Natural killer cell treated with Interleukin-12 subunit alpha and Interleukin-12 subunit beta and Interleukin-15 and Interleukin-18, amount 100 ng/mL, for 72 hours (primary cell): ENCODE measurements around the gene TLE3. TPM values are rescaled to one million over a fixed set of nuclear protein-coding genes. Genes with fewer than 3 reads are reported as not detected.

Experiments used
- ATAC-seq, 2 donors: fragments of 150-1000 bp; cut with Tn5 transposase in 1 of 2; sonication (Bioruptor Pico), chemical (Tn5 transposase) in 1 of 2; 2 replicates each; pipeline ENCODE4 v1.10.0; 2021
- DNase-seq: peaks from one replicate; pipeline ENCODE4 v3.0.0; 2022; ENCODE audit warnings: low spot score
- H3K27ac Mint-ChIP-seq, 2 donors: 1 replicate in 1 of 2; 2 replicates in 1 of 2; pipeline ENCODE4 v1.8.0; 2022; ENCODE audit warnings: mixed read lengths in 2 of 2, mild to moderate bottlenecking in 1 of 2, moderate library complexity in 1 of 2
- H3K27me3 Mint-ChIP-seq, 2 donors: 1 replicate in 1 of 2; 2 replicates in 1 of 2; pipeline ENCODE4 v1.8.0; 2022; ENCODE audit warnings: mixed read lengths in 2 of 2
- H3K36me3 Mint-ChIP-seq: one replicate; pipeline ENCODE4 v1.8.0; 2022; ENCODE audit warnings: mixed read lengths
- H3K4me1 Mint-ChIP-seq, 2 donors: 1 replicate in 1 of 2; 2 replicates in 1 of 2; pipeline ENCODE4 v1.8.0; 2022; ENCODE audit warnings: low read depth in 2 of 2, mixed read lengths in 2 of 2, mild to moderate bottlenecking in 1 of 2
- H3K4me3 Mint-ChIP-seq: one replicate; pipeline ENCODE4 v1.8.0; 2022; ENCODE audit warnings: mixed read lengths
- H3K9me3 Mint-ChIP-seq: 2 replicates; pipeline ENCODE4 v1.8.0; 2022; ENCODE audit warnings: mixed read lengths
- total RNA-seq, 2 donors: library from RNA; stranded (reverse); gene quantifications; one replicate each; pipeline ENCODE4 v1.2.3, GENCODE V29; 2022

TLE3 gene
- total RNA-seq, 2 donors from 2014 or later: 57.6 to 128 TPM

DNA sequence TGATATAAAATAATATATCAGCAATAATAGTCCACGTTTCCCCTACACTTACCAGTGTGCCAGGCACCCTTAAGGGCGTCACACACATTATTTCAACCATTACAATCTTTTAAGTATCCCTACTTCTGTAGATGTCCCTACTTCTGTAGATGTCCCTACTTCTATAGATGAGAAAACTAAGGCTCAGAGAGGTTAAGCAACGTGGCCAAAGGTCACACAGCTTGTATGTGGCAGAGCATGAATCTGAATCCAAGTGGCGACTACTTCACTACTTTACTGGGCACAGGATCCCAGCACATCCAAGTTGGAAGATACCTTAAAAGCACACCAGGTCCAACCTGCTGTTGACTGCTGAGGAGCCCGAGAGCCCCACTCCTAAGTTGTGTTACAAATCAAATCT lies 77.5 kb downstream of the TLE3 start:
- peaks cover 17 to 23% of the 10 kb centered on the region in 2 donors for H3K4me1 Mint-ChIP-seq
- DNase-seq: no peak
- no peak for ATAC-seq
- H3K9me3 Mint-ChIP-seq: no peaks in the 10 kb centered on the region
- H3K27me3 Mint-ChIP-seq: peaks cover 25 to 38% of the 10 kb centered on the region in 2 donors
- no peaks in the 10 kb centered on the region for H3K36me3 Mint-ChIP-seq
- no peak overlapping the region for H3K4me3 Mint-ChIP-seq
- H3K27ac Mint-ChIP-seq: no peak overlapping the region

DNA sequence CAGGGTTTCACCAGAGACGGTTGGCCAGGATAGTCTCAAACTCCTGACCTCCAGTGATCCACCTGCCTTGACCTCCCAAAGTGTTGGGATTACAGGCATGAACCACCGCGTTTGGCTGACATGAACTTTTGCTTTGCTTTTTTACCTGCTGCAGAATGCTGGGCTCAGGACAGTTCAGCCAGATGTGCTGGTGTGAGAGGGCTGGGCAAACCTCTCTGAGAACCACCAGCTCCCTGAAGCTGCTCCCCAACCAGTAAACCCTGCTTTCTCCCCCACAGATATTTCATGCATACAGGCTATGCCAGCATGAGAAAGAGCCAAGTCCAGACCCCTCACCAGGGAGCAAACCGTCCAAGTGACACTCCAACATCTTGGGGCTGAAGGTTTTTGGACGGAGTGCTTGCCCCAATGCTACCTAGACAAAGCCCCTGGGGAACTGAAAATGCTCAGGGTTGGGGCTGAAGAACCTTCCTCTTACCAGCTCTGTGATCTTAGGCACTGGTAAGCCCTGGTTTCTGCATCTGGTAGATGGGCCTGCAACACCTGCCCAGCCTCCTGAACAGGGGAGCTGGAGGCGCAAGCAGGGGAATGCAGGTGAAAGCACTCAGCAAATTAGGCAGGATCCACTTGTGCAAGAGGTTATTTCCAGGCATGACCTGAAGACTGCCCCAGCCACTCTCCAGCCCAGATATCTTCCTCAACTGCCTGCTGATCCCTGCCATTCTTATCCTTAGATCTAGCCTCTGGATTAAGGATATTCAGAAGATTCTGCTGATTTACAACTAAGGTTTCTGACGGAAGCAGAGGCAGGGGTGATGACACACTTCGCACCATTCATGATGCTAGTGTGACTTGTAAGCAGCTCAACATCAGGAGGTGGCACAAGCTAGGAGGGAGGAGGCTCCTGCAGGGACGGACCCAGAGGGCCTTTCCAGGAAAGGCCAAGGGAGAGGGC lies 78.8 kb downstream of the TLE3 start:
- ATAC-seq (no peak), DNase-seq (no peak)
- Mint-ChIP-seq H3K4me1 (peaks cover 17 to 18% of the 10 kb centered on the region in 2 donors), H3K9me3 (no peaks in the 10 kb centered on the region), H3K27me3 (peaks cover 25 to 36% of the 10 kb centered on the region in 2 donors), H3K36me3 (no peaks in the 10 kb centered on the region), H3K27ac (no peak overlapping the region), H3K4me3 (no peak overlapping the region)

DNA sequence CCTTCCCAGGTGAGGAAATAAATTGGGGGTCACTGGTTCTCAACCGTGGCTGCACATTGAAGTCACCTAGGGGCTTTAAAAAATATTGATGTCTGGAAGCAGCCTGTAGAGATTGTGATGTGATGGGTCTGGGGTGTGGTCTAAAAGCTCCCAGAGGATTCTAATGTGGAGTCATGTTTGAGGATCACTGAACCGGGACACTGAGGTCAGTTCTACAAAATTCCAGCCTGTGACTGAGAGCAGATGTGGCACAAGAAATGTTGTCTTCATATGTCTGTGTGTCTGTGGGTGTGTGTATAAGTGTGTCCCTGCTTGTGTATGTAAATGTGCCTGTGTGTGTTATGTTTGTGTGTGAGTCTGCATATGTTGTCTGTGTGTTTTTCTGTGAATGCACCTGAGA lies 79.9 kb downstream of the TLE3 start:
- no peaks in the 10 kb centered on the region for H3K36me3 Mint-ChIP-seq
- H3K27ac Mint-ChIP-seq: no peak overlapping the region
- H3K27me3 Mint-ChIP-seq: peaks cover 30 to 41% of the 10 kb centered on the region in 2 donors
- DNase-seq: no peak
- no peak overlapping the region for H3K4me3 Mint-ChIP-seq
- no peak for ATAC-seq
- no peaks in the 10 kb centered on the region for H3K9me3 Mint-ChIP-seq
- peaks cover 7 to 11% of the 10 kb centered on the region in 2 donors for H3K4me1 Mint-ChIP-seq

DNA sequence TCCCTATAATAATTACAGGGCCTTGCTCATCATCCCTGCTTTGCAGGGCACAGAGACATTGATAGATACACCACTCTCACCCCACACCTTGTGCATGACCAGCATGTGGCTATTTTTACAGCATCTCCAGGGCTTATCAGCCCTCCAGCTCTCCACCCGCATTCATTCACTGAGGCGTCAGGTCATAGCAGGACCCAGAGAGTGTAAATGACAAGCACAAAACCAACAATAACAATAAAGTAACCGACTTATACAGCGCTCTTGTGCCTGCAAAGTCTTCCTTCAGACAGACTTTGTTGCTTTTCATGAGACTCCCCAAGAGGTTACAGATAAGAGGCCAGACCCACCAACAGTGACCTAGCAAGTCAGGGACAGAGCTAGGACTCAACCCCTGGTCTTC lies 80.7 kb downstream of the TLE3 start:
- no peak for DNase-seq
- Mint-ChIP-seq H3K4me1 (peaks cover 4% of the 10 kb centered on the region in 2 donors), H3K36me3 (no peaks in the 10 kb centered on the region), H3K27ac (no peak overlapping the region), H3K9me3 (no peaks in the 10 kb centered on the region), H3K4me3 (no peak overlapping the region), H3K27me3 (peaks cover 32 to 40% of the 10 kb centered on the region in 2 donors)
- no peak for ATAC-seq

DNA sequence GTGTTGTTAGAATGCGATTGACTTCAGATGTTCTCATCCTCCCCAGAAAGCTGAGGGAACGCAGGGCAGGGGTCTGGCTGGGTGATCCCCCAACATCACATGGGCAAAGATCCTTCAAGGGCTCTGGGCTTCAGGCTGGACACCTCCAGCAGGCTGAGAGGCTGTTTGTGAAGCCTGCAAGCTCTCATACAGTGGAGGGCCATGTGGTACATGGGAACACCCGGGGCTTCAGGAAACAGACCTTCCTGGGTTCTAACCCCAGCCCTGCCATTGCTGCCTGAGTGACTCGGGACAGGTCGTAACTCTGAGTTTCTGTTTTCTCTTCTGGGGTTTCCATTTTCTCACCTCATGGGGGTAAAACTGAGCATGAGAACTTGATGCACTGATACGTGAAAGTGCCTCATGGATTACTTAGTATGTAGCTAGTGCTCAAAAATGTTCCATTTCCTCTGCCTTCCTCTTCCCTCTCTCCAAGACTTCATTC lies 81.2 kb downstream of the TLE3 start:
- H3K9me3 Mint-ChIP-seq: no peaks in the 10 kb centered on the region
- no peak for DNase-seq
- no peaks in the 10 kb centered on the region for H3K36me3 Mint-ChIP-seq
- no peak for ATAC-seq
- H3K4me1 Mint-ChIP-seq: peaks cover 4% of the 10 kb centered on the region in 2 donors
- H3K4me3 Mint-ChIP-seq: no peak overlapping the region
- H3K27me3 Mint-ChIP-seq: peaks cover 32 to 40% of the 10 kb centered on the region in 2 donors
- H3K27ac Mint-ChIP-seq: no peak overlapping the region

DNA sequence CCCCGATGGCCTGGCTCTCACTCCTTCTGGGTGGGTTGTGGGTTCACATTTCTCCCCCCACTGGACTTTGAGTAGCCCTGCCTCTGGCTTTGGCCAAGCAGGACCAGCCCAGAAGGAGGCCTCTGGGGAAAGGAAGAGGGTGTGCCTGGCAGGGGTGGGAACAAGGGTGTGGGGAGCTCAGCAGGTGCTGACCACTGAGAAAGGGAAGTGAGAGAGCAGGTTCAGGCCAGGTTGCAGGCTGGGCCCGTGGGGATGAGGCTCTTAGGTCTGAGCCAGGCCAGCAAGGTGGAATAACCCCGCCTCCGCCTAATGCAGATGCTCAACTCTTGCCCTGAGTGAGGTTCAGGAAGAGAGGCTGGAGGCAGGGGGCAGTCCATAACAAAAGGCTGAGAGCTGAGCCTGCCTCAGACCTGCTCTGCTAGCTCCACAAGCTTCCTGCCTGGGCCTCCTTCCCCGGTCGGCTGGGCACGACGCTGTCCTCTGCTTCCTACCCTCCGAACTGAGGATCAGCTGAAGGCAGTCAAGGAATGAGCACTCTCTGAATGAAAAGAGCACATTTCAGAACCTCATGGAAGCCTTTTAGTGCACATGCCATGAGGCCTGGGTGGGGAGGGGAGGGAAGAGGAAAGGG lies 82.7 kb downstream of the TLE3 start:
- H3K4me3 Mint-ChIP-seq: no peak overlapping the region
- no peaks in the 10 kb centered on the region for H3K9me3 Mint-ChIP-seq
- no peaks in the 10 kb centered on the region for H3K36me3 Mint-ChIP-seq
- peaks cover 32 to 36% of the 10 kb centered on the region in 2 donors for H3K27me3 Mint-ChIP-seq
- H3K4me1 Mint-ChIP-seq: peaks cover 4% of the 10 kb centered on the region in 2 donors
- DNase-seq: no peak
- no peak overlapping the region for H3K27ac Mint-ChIP-seq
- no peak for ATAC-seq

DNA sequence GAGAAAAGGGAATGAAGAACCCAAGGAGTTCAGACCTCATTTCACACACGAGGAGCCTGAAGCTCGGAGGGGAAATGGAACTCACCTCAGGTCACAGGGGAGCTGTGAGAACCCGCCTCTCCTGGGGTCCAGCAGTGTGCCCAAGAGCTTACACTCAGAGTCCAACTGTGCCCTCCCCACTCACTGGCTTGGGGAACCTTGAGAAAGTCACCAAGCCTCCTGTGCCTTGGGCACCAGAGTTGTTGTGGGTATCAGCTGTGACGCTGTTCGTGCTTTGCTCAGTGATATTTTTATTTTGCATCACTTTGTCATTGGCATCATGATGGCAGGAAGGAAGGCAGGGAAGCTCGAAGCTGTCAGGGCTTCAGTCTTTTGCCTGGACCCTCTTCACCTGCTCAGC lies 83.4 kb downstream of the TLE3 start:
- H3K27ac Mint-ChIP-seq: no peak overlapping the region
- peaks cover 4% of the 10 kb centered on the region in 2 donors for H3K4me1 Mint-ChIP-seq
- DNase-seq (no peak), ATAC-seq (no peak)
- peaks cover 32 to 34% of the 10 kb centered on the region in 2 donors for H3K27me3 Mint-ChIP-seq
- H3K36me3 Mint-ChIP-seq: no peaks in the 10 kb centered on the region
- no peaks in the 10 kb centered on the region for H3K9me3 Mint-ChIP-seq
- H3K4me3 Mint-ChIP-seq: no peak overlapping the region

DNA sequence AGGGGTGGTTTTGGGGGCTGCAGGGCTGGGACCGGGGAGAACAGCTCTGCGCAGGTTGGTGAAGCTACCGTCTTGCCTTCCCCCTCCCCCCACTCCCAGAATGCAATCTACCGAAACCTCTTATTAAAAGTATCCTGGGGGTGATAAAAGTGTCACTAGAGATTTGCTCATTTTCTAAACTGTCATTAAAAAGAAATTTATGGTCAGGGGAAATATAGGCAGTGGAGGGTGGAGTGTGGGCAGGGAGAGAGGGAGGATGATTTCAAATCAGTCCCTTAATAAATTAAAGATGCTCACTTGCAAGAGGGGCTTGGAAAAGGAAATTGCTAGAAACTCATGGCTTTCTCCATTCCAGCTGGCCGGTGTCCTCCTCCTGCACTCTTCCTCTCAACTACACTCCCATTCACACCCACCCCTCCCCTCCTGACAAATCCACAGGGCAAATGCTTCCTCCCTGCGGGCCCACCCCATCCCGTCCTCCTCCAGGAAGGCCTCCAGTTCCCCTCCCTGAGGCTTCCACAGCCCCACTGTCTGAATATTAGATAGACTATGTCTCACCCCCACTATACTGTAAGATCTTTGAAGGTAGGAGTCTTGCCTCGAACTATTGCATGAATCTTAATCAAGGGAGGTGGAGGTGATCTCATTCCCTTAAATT lies 83.9 kb downstream of the TLE3 start:
- DNase-seq (no peak), ATAC-seq (no peak)
- no peak overlapping the region for H3K27ac Mint-ChIP-seq
- peaks cover 4% of the 10 kb centered on the region in 2 donors for H3K4me1 Mint-ChIP-seq
- peaks cover 32 to 33% of the 10 kb centered on the region in 2 donors for H3K27me3 Mint-ChIP-seq
- H3K36me3 Mint-ChIP-seq: no peaks in the 10 kb centered on the region
- no peaks in the 10 kb centered on the region for H3K9me3 Mint-ChIP-seq
- H3K4me3 Mint-ChIP-seq: no peak overlapping the region

DNA sequence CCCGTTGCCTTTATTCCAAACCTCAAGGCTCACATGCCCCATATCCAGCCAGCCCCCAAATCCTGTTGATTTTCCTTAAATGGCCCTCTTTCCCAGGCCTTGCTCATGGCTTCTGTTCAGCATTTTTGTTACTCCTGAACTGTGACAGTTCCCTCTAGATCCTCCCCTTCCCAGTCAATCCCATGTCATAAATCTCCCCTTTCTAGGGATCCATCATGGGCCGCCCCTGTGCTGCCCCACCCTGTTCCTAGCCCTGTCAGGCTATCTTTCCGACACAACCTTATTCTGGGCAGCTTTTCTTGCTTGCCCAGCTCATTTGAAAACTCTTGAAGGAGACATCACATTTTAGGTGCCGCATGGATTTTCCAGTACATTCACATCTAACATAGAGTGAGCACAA lies 84.8 kb downstream of the TLE3 start:
- Mint-ChIP-seq H3K4me1 (peaks cover 4% of the 10 kb centered on the region in 2 donors), H3K27ac (no peak overlapping the region), H3K4me3 (no peak overlapping the region), H3K27me3 (peaks cover 28 to 29% of the 10 kb centered on the region in 2 donors), H3K36me3 (no peaks in the 10 kb centered on the region), H3K9me3 (no peaks in the 10 kb centered on the region)
- ATAC-seq (no peak), DNase-seq (no peak)

DNA sequence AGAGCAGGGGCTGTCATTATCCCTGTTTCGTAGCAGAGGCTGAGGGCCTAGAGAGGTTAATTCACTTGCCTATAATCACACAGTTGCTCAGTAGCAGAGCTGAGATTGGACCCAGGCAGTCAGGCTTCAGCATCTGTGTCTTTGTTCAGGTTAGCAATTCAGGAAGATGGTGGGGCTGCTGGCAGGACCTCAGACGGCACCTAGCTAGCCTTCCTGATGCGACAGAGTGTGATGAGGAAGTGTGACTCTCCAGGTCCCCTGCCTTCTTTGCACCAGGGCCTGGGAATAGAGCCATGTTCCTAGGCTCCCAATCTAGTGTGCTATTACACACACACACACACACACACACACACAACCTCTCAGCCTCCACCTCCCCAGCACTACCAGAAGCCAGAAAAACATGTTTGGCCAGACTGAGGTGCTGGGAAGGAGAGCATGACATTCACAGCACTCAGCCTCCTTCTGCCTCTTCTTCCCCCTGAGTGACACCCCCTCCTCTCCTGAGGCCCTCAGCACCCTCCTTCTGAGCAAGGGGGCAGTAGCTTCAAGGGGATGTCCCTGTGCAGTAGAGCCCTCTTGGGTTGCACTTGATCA lies 88.9 kb downstream of the TLE3 start:
- Mint-ChIP-seq H3K36me3 (no peaks in the 10 kb centered on the region), H3K9me3 (no peaks in the 10 kb centered on the region), H3K27me3 (peaks cover 14 to 15% of the 10 kb centered on the region in 2 donors), H3K27ac (no peak overlapping the region), H3K4me1 (no peaks in the 10 kb centered on the region), H3K4me3 (no peak overlapping the region)
- ATAC-seq: no peak
- DNase-seq: no peak

DNA sequence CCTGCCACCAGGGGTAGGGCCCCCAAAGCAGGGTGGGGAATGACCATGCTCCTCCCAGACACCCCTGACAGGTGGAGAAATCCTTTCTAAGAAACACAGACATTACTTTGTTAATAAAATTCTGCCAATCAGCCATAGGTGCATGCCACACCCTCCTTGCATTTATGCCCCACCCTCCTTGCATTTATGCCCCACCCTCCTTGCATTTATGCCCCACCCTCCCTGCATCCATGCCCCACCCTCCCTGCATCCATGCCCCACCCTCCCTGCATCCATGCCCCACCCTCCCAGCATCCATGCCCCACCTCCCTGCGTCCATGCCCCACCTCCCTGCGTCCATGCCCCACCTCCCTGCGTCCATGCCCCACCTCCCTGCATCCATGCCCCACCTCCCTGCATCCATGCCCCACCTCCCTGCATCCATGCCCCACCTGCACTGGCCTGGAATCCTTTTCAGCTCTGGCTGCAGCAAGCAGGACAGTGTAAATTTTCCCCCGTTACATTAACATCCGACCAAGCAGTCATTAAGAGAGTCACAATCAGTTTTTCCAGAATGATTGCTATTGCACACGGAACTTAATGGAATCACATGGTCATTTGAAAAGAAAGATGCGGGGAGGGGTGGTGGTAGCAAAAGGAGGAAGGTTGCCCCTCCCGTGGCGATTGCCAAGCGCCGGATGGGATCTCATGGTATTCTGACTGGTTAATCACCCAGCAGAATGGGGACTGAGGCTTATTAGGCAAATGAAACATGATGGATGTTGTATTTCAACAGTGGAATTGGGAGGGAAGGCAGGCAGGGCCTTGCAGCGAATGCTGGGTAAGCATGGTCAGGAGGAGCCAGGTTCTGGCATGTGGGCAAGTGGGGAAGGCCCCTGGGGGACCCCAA lies 91.2 kb downstream of the TLE3 start:
- Mint-ChIP-seq H3K27ac (no peak overlapping the region), H3K9me3 (no peaks in the 10 kb centered on the region), H3K4me1 (no peaks in the 10 kb centered on the region), H3K4me3 (no peak overlapping the region), H3K36me3 (peaks cover 8% of the 10 kb centered on the region), H3K27me3 (peaks cover 9 to 10% of the 10 kb centered on the region in 2 donors)
- ATAC-seq: no peak
- DNase-seq: no peak

DNA sequence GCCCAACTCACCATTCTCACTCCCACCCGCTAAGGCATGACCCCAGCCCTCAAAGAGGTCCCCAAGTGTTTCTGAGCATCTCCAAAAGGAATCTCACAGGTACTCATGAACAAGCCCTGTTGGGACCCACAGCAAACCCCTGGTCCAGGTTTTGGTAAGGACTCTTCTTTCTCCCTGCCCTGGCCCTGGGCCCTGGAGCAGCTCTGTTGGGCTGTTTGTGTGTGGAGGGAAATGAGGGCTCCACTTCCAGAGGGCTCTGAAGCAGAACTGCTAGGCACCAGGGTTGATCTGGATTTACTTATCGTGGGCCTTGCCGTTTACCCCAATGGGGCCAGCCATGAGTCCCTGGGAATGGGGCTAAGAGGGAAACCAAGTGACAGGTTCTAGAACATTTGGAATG lies 92.9 kb downstream of the TLE3 start:
- Mint-ChIP-seq H3K4me3 (no peak overlapping the region), H3K27me3 (peaks cover 15 to 17% of the 10 kb centered on the region in 2 donors), H3K4me1 (no peaks in the 10 kb centered on the region), H3K9me3 (no peaks in the 10 kb centered on the region), H3K36me3 (peaks cover 8% of the 10 kb centered on the region), H3K27ac (no peak overlapping the region)
- DNase-seq (no peak), ATAC-seq (no peak)

DNA sequence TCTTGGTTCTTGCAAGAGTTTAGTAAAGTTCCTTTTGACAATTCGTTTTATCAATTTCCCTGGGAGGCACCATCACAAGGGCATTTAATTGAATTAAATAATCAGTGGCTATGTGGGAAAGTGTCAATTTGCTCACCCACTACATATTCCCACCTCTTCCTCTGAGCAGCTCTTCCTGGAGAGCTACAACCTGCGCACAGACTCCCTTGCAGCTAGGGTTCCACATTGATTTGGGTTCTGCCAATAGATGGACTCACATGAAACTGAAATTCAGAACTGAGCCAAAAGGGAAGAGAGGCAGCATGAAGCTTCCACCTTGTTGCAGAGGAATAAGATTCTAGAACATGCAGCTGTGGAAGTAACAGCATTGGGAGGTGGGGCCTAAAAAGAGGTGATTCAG lies 94.8 kb downstream of the TLE3 start:
- DNase-seq: no peak
- Mint-ChIP-seq H3K27ac (no peak overlapping the region), H3K27me3 (peaks cover 17 to 21% of the 10 kb centered on the region in 2 donors), H3K4me1 (peaks cover 0 to 3% of the 10 kb centered on the region in 2 donors), H3K9me3 (no peaks in the 10 kb centered on the region), H3K36me3 (peaks cover 8% of the 10 kb centered on the region), H3K4me3 (no peak overlapping the region)
- ATAC-seq: no peak
